GM12878 (cell line): ENCODE data around the gene CITED2. TPM values are rescaled to one million over a fixed set of nuclear protein-coding genes. Genes with fewer than 3 reads are reported as not detected.

Experiments used
- ATAC-seq: fragments of 200-7000 bp; cut with Tn5 transposase; 3 replicates; pipeline ENCODE4 v1.9.1; 2020; ENCODE audit warnings: mild to moderate bottlenecking, moderate library complexity
- BruUV-seq: library from RNA; stranded (reverse); fragments of 400-500 nt; replicated peaks from 2 replicates; lab custom pipeline; 2021; lab: Mats Ljungman, UMichigan
- CTCF ChIA-PET: fragments of 300-600 bp; sonication (Branson Sonifier 250); formaldehyde crosslinking; extraction: SDS; loops from one replicate; lab custom pipeline; 2021; ENCODE audit warnings: inconsistent platforms; lab: Yijun Ruan, JAX
- POLR2A ChIA-PET: fragments of 350-600 bp; formaldehyde crosslinking; extraction: SDS; loops from one replicate; lab custom pipeline; 2021; ENCODE audit warnings: inconsistent platforms; lab: Charles Lee
- RAD21 ChIA-PET: fragments of 300-600 bp; sonication (Branson Sonifier 250); formaldehyde crosslinking; loops from one replicate; lab custom pipeline; 2023; ENCODE audit warnings: antibody characterized with exemption; ENCODE audit not compliant: unreplicated experiment; lab: Charles Lee
- SMC1A ChIA-PET: fragments of 300-600 bp; sonication (Branson Sonifier 250); formaldehyde crosslinking; loops from one replicate; lab custom pipeline; 2023; ENCODE audit not compliant: unreplicated experiment, uncharacterized antibody; lab: Charles Lee
- DNase-seq: peaks from one replicate; pipeline ENCODE4 v3.0.0-alpha.2; 2011; ENCODE audit warnings: low read depth, low spot score
- FAIRE-seq: peaks from 3 replicates; lab custom pipeline; 2011; peaks lifted over from hg19 to GRCh38; lab: Jason Lieb, UNC
- H2AFZ ChIP-seq: 2 replicates; pipeline ENCODE4 v1.6.0; 2011; ENCODE audit warnings: low read depth, low read length, control low read depth; ENCODE audit not compliant: control insufficient read depth
- H3K27ac ChIP-seq: 2 replicates; pipeline ENCODE4 v1.5.1; 2011; ENCODE audit warnings: control low read depth; ENCODE audit not compliant: control insufficient read depth, insufficient read depth
- H3K27me3 ChIP-seq, 2 experiments: replicated peaks in 1 of 2; 2 replicates each; pipeline versions ENCODE4 v1.6.0 to v1.6.1; 2011; ENCODE audit warnings: low read length in 1 of 2; ENCODE audit not compliant: control insufficient read depth in 2 of 2, insufficient read depth in 2 of 2
- H3K36me3 ChIP-seq, 2 experiments: 2 replicates each; pipeline ENCODE4 v1.5.1; 2011; ENCODE audit warnings: low read length in 1 of 2; ENCODE audit not compliant: control insufficient read depth in 2 of 2, insufficient read depth in 2 of 2
- H3K4me1 ChIP-seq: 2 replicates; pipeline ENCODE4 v1.6.1; 2011; ENCODE audit warnings: mild to moderate bottlenecking, low read length, moderate library complexity, mixed read lengths; ENCODE audit not compliant: control insufficient read depth, insufficient read depth
- H3K4me2 ChIP-seq: 2 replicates; pipeline ENCODE4 v1.6.0; 2011; ENCODE audit warnings: control low read depth; ENCODE audit not compliant: control insufficient read depth, insufficient read depth
- H3K4me3 ChIP-seq: fragments of 200-600 bp; sonication (generic); 2 replicates; pipeline ENCODE4 v1.5.1; 2016
- H3K79me2 ChIP-seq: 2 replicates; pipeline ENCODE4 v1.6.0; 2011; ENCODE audit warnings: low read length; ENCODE audit not compliant: control insufficient read depth, insufficient read depth
- H3K9ac ChIP-seq: 2 replicates; pipeline ENCODE4 v1.8.0; 2011; ENCODE audit warnings: low read length, control low read depth, mixed read lengths; ENCODE audit not compliant: control insufficient read depth, insufficient read depth
- H3K9me3 ChIP-seq: replicated peaks from 3 replicates; pipeline ENCODE4 v1.5.1; 2011; ENCODE audit warnings: mild to moderate bottlenecking, low read length; ENCODE audit not compliant: control insufficient read depth, insufficient read depth
- H4K20me1 ChIP-seq: 2 replicates; pipeline ENCODE4 v1.6.0; 2011; ENCODE audit not compliant: control insufficient read depth, insufficient read depth
- CREM ChIP-seq: IDR thresholded peaks from 2 replicates; pipeline ENCODE4 v1.6.1; 2014; ENCODE audit warnings: antibody characterized with exemption, low read depth
- DPF2 ChIP-seq: fragments of 450-650 bp; IDR thresholded peaks from 2 replicates; pipeline ENCODE4 v1.6.1; 2017; ENCODE audit warnings: mild to moderate bottlenecking
- HDAC2 ChIP-seq: fragments of 200-600 bp; sonication (generic); IDR thresholded peaks from 2 replicates; pipeline ENCODE4 v1.6.1; 2017
- MEF2B ChIP-seq: fragments of 450-650 bp; IDR thresholded peaks from 2 replicates; pipeline ENCODE4 v1.6.1; 2018; ENCODE audit warnings: mild to moderate bottlenecking, moderate library complexity; ENCODE audit not compliant: partially characterized antibody, poor library complexity, severe bottlenecking
- NR2F1 ChIP-seq: fragments of 450-650 bp; conservative IDR thresholded peaks from 2 replicates; pipeline ENCODE4 v1.6.1; 2017; ENCODE audit warnings: mild to moderate bottlenecking
- REST ChIP-seq: IDR thresholded peaks from 2 replicates; pipeline ENCODE4 v1.6.1; 2012; ENCODE audit warnings: mild to moderate bottlenecking, low read depth, low read length
- SKIL ChIP-seq: fragments of 450-650 bp; IDR thresholded peaks from 2 replicates; pipeline ENCODE4 v1.6.1; 2017; ENCODE audit warnings: mild to moderate bottlenecking, low read depth, inconsistent platforms; ENCODE audit not compliant: poor library complexity, severe bottlenecking
- TBL1XR1 ChIP-seq: IDR thresholded peaks from 2 replicates; pipeline ENCODE4 v1.6.1; 2012; ENCODE audit warnings: low read depth, low read length, improper control_type of control experiment
- USF2 ChIP-seq: IDR thresholded peaks from 2 replicates; pipeline ENCODE4 v1.6.1; 2011; ENCODE audit warnings: low read depth, low read length, improper control_type of control experiment, borderline replicate concordance
- ZBTB4 ChIP-seq: fragments of 450-650 bp; formaldehyde crosslinking; IDR thresholded peaks from 2 replicates; pipeline ENCODE4 v1.4.0; 2022; ENCODE audit warnings: mild to moderate bottlenecking, moderate library complexity
- WGBS: methylation state at CpG from one replicate; pipeline ENCODE4 v1.1.6; 2016; ENCODE audit warnings: low lambda C conversion rate; ENCODE audit not compliant: insufficient replicate concordance, insufficient coverage; ENCODE audit errors: missing lambda C conversion rate; 5-methylcytosine and 5-hydroxymethylcytosine counted together
- in situ Hi-C: fragments of 300-500 bp; cut with MboI; formaldehyde crosslinking; loops from 9 replicates; pipeline ENCODE4 v1.14.3; 2018; ENCODE audit warnings: mixed read lengths
- intact Hi-C: fragments of 100-400 bp; cut with micrococcal nuclease; formaldehyde crosslinking; loops from one replicate; pipeline ENCODE4 v1.14.2; 2022; ENCODE audit not compliant: unreplicated experiment
- polyA plus RNA-seq, 11 experiments: library from polyadenylated mRNA; depleted of rRNA in 4 of 11; unstranded in 6 of 11; stranded (reverse) in 5 of 11; fragments of >200 nt; fragmentation: Nextera tagmentation in 4 of 11; fragmentation: Illumina TruSeq in 1 of 11; extraction: Ambion mirVana in 4 of 11; extraction: Trizol in 1 of 11; gene quantifications; 1 replicate in 1 of 11; 2 replicates in 10 of 11; pipeline versions ENCODE4 v1.2.1 to v1.2.3, GENCODE V29; 2011 to 2016; ENCODE audit warnings: inconsistent platforms in 2 of 11, missing spikeins in 2 of 11, low read depth in 1 of 11
- total RNA-seq, 4 experiments: library from RNA; depleted of rRNA in 3 of 4; stranded (reverse); fragments of >200 nt in 3 of 4; fragmentation: Illumina TruSeq in 1 of 4; extraction: Trizol in 1 of 4; gene quantifications; 2 replicates each; pipeline versions ENCODE4 v1.2.1 to v1.2.3, GENCODE V29; 2013 to 2021
- TF ChIP-seq, protein P1 (sequence below): IDR thresholded peaks from 2 replicates; pipeline ENCODE4 v1.6.1; 2012; ENCODE audit warnings: low read length, inconsistent platforms

The CITED2 gene
- total and polyA plus RNA-seq, 10 of the 15 experiments (the other 5 are each of a cell fraction or from before 2014, with no cell fraction given): 0.08 to 20.0 (median 7.3) TPM

GRCh38 chr6:139422105-139423036 is 47.9 kb upstream of the CITED2 start:
- Histone ChIP-seq H3K27ac (no peak overlapping the region), H3K4me1 (no peaks in the 10 kb centered on the region), H3K9me3 (no peaks in the 10 kb centered on the region), H3K36me3 (no peaks in the 10 kb centered on the region), H3K9ac (no peak overlapping the region), H4K20me1 (no peaks in the 10 kb centered on the region), H3K4me2 (no peak overlapping the region), H3K4me3 (no peak overlapping the region), H3K27me3 (no peaks in the 10 kb centered on the region), H3K79me2 (no peaks in the 10 kb centered on the region), H2AFZ (no peak overlapping the region)
- TF ChIP-seq HDAC2 (no peak), TBL1XR1 (no peak), ZBTB4 (CRISPR knock-in tag) (no peak), USF2 (no peak), CREM (no peak), MEF2B (no peak), DPF2 (no peak), REST (no peak), NR2F1 (no peak), SKIL (no peak)
- TF ChIP-seq, protein P1, sequence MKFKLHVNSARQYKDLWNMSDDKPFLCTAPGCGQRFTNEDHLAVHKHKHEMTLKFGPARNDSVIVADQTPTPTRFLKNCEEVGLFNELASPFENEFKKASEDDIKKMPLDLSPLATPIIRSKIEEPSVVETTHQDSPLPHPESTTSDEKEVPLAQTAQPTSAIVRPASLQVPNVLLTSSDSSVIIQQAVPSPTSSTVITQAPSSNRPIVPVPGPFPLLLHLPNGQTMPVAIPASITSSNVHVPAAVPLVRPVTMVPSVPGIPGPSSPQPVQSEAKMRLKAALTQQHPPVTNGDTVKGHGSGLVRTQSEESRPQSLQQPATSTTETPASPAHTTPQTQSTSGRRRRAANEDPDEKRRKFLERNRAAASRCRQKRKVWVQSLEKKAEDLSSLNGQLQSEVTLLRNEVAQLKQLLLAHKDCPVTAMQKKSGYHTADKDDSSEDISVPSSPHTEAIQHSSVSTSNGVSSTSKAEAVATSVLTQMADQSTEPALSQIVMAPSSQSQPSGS: no peak
- ChIA-PET SMC1A (interaction anchor here (1.1 to 1.6 kb wide), 2 partner anchors 43 to 66 kb away, joined by 3 read pairs; no protein-coding TSS in a partner anchor), CTCF (no interaction called here), RAD21 (no interaction called here), POLR2A (interaction anchor here (0.5 kb wide), 1 partner anchor 31 kb away, joined by 3 read pairs; no protein-coding TSS in a partner anchor)
- ATAC-seq (no peak), DNase-seq (no peak), FAIRE-seq (no peak)
- BruUV-seq: no TSS peak
- intact Hi-C loops: no loop called here
- 33% methylated on average over 9 of the region's 9 CpGs for WGBS
- in situ Hi-C loops: no loop called here
